ENCODE measurements around the gene ANO2.
A peak's percentile ranks its signal among the peaks of the same experiment; 100 is the strongest.

The ANO2 gene

GRCh38 chr12:5798242-5799015, 146.6 kb downstream of the ANO2 start:
- no peak for TF ChIP-seq CTCF (IDR thresholded peaks at IDR 0.05; ENCODE audit: low read depth, low read length)
- H3K4me3 ChIP-seq (ENCODE audit: low read depth, low read length): no peak overlapping the region

DNA sequence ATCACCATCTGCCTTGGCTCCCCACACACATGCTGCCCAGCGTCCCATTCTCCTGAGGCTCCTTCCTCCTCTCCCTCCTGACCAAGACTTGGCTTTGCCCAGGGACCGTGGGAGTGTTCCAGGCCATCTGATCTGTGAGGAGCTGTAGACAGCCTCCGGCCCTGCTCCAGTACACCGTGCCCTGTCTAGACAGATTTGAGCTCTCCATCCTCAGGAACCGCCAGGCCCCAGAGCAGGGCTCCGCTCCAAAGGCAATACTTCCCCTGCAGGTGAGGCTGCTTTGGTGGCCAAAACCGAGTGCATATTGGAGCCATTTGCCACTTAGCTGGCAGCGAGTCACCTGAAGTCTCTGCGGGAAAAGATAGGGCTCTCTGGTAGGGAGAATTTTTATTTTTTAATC, 147.4 kb downstream of the ANO2 start:
- H3K4me3 ChIP-seq (ENCODE audit: low read depth, low read length): no peak overlapping the region
- TF ChIP-seq CTCF (IDR thresholded peaks at IDR 0.05; ENCODE audit: low read depth, low read length): no peak

DNA sequence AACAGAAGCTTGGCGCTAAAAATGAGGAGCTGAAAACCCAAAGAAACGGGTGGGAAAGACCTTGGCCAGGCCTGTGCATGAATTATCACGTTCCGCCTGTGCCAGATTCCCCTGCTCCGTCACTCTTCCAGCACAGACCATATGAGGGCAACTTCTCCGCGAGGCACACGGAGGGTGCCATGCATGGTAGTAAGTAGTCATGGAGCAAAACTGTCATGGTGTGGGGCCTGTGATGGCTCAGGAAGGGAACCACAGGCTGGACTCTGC, 148.2 kb downstream of the ANO2 start:
- no peak overlapping the region for H3K4me3 ChIP-seq (ENCODE audit: low read depth, low read length)
- TF ChIP-seq CTCF (IDR thresholded peaks at IDR 0.05; ENCODE audit: low read depth, low read length): no peak

DNA sequence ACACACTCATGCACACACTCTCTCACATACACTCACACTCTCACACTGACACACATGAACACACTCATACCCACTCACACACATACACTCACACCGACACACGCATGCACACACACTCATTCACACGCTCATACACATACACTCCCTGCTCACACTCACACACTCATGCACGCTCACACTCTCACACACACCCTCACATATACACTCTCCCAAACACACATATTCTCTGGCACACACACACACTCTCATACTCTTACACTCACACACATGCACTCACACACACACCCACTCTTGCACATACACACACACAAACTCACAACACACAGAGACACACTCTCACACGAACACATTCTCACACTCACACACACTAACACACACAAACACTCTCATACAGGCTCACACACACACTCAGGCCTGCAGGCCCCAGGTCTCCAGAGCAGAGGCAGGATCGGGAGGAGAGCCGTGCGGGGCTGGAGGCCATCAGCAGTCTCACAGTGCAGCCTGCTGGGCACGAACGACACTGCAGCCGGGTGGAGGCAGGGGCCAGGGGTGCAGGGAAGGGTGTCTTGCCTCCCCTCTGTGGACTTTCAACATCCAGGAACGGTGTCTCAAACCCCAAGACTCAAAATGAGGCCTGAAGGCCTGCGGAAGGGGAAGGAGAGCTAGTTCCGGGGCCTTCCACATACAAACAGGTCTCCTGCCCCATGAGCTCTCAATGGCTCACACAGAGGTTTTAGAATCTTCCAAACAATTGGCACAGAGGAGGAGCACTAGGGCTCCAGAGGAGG, 148.7 kb downstream of the ANO2 start:
- peak; percentile 86 for TF ChIP-seq CTCF (IDR thresholded peaks at IDR 0.05; ENCODE audit: low read depth, low read length)
- H3K4me3 ChIP-seq (ENCODE audit: low read depth, low read length): no peak overlapping the region

DNA sequence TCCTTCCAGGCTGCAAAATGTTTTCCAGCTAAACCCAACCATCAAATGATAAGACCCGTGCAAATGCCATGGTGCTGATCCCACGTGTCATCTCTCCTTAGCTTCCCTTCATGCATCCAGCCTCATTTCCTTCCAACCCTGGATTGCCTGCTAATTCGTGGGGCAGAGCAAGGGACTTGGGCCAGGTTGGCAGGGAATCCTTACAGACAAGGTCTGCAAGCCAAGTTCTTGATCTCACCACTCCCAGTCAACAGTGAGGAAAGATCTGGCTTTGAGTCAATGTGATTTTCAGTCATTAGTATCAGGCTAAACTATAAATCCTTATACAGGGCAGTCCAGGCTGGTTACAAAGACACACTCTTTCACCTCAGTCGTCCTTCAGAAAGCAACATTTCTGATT, 150.9 kb downstream of the ANO2 start:
- no peak overlapping the region for H3K4me3 ChIP-seq (ENCODE audit: low read depth, low read length)
- no peak for TF ChIP-seq CTCF (IDR thresholded peaks at IDR 0.05; ENCODE audit: low read depth, low read length)

DNA sequence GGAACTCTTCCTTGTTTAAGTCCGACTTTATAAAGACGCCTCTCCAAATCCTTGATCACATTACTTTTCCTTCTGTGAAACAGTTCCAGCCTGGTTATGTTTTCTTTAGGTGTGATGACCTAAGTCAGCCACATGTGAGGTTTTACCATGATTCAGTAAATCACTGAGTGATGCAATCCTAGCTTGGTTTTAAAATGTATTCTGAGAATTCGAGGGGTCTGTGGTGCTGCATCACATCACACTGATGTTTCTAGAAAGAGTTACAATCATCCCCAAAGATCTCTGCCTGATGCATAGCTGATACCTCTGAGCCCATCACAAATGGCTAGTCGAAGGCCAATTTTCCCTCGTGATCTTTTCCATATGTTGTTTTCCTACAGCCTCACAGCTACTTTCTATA, 152.7 kb downstream of the ANO2 start:
- TF ChIP-seq CTCF (IDR thresholded peaks at IDR 0.05; ENCODE audit: low read depth, low read length): no peak
- H3K4me3 ChIP-seq (ENCODE audit: low read depth, low read length): no peak overlapping the region

GRCh38 chr12:5789469-5789968, 155.5 kb downstream of the ANO2 start:
- H3K4me3 ChIP-seq (ENCODE audit: low read depth, low read length): no peak overlapping the region
- no peak for TF ChIP-seq CTCF (IDR thresholded peaks at IDR 0.05; ENCODE audit: low read depth, low read length)
